ENCODE measurements around the gene PPP1R27.

- TF ChIP-seq, protein P1, sequence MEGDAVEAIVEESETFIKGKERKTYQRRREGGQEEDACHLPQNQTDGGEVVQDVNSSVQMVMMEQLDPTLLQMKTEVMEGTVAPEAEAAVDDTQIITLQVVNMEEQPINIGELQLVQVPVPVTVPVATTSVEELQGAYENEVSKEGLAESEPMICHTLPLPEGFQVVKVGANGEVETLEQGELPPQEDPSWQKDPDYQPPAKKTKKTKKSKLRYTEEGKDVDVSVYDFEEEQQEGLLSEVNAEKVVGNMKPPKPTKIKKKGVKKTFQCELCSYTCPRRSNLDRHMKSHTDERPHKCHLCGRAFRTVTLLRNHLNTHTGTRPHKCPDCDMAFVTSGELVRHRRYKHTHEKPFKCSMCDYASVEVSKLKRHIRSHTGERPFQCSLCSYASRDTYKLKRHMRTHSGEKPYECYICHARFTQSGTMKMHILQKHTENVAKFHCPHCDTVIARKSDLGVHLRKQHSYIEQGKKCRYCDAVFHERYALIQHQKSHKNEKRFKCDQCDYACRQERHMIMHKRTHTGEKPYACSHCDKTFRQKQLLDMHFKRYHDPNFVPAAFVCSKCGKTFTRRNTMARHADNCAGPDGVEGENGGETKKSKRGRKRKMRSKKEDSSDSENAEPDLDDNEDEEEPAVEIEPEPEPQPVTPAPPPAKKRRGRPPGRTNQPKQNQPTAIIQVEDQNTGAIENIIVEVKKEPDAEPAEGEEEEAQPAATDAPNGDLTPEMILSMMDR (IDR thresholded peaks at IDR 0.05; ENCODE audit: borderline replicate concordance, extremely low read depth, low read length, poor library complexity, severe bottlenecking) = peak; percentile 58
- TF ChIP-seq EZH2 (IDR thresholded peaks at IDR 0.05; ENCODE audit: borderline replicate concordance, low read depth, low read length, severe bottlenecking) = no peak
These were observed 25.9 kb downstream of the PPP1R27 start for GRCh38 chr17:81808778-81809555.

Data from DND-41 (cell line).